Epithelial cell of proximal tubule (primary cell): Measurements from ENCODE around the gene CAPZB. TPM values are rescaled to one million over a fixed set of nuclear protein-coding genes. Genes with fewer than 3 reads are reported as not detected.
A peak's percentile ranks its signal among the peaks of the same experiment; 100 is the strongest.

Experiments
- DNase-seq: peaks from one replicate; pipeline ENCODE4 v3.0.0-alpha.2; 2011; ENCODE audit warnings: low read depth
- H3K4me3 ChIP-seq: 2 replicates; pipeline ENCODE4 v1.5.1; 2011; ENCODE audit warnings: low read depth, mild to moderate bottlenecking, low read length
- total RNA-seq: library from RNA; depleted of rRNA; stranded (reverse); fragments of >200 nt; gene quantifications from 2 replicates; pipeline ENCODE4 v1.2.3, GENCODE V29; 2015
- TF ChIP-seq, protein P1 (sequence below): conservative IDR thresholded peaks from 2 replicates; pipeline ENCODE4 v1.5.1; 2012; ENCODE audit warnings: low read depth, mild to moderate bottlenecking, low read length

CAPZB gene
- total RNA-seq, 1 donor from 2014 or later = 74.9 TPM

DNA sequence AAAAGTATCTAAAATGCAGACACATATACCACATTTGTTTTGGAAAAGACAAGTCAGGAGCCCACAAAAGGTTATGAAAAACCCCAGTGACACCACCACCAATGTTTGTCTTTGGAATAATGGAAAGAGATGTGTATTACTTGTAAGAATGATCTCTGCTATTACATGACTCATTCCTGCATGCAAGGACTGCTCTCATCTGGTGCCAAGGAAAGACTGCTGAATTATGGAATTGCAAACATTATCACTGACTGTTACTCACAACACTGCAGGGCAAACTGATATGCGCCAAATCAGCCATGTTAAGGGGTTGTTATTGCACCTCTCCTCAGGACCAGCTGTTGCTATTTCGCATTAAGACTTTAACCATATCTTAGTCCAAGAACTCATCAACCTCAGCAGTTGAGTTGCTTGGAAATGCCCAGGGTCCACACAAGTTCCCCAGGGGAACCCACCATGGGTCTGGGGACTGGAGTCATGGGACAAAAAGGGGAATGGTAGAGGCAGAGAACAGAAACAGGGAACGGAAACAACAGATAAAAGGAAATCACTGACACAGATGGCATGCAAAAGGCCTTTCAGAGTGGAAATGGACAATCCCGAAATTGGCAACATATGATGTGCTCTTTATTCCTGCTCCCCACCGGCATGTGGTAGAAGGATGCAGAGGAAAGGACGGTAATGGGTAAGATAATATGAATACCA lies 34.4 kb downstream of the CAPZB start:
- no peak overlapping the region for H3K4me3 ChIP-seq
- TF ChIP-seq, protein P1, sequence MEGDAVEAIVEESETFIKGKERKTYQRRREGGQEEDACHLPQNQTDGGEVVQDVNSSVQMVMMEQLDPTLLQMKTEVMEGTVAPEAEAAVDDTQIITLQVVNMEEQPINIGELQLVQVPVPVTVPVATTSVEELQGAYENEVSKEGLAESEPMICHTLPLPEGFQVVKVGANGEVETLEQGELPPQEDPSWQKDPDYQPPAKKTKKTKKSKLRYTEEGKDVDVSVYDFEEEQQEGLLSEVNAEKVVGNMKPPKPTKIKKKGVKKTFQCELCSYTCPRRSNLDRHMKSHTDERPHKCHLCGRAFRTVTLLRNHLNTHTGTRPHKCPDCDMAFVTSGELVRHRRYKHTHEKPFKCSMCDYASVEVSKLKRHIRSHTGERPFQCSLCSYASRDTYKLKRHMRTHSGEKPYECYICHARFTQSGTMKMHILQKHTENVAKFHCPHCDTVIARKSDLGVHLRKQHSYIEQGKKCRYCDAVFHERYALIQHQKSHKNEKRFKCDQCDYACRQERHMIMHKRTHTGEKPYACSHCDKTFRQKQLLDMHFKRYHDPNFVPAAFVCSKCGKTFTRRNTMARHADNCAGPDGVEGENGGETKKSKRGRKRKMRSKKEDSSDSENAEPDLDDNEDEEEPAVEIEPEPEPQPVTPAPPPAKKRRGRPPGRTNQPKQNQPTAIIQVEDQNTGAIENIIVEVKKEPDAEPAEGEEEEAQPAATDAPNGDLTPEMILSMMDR = no peak
- DNase-seq = no peak

DNA sequence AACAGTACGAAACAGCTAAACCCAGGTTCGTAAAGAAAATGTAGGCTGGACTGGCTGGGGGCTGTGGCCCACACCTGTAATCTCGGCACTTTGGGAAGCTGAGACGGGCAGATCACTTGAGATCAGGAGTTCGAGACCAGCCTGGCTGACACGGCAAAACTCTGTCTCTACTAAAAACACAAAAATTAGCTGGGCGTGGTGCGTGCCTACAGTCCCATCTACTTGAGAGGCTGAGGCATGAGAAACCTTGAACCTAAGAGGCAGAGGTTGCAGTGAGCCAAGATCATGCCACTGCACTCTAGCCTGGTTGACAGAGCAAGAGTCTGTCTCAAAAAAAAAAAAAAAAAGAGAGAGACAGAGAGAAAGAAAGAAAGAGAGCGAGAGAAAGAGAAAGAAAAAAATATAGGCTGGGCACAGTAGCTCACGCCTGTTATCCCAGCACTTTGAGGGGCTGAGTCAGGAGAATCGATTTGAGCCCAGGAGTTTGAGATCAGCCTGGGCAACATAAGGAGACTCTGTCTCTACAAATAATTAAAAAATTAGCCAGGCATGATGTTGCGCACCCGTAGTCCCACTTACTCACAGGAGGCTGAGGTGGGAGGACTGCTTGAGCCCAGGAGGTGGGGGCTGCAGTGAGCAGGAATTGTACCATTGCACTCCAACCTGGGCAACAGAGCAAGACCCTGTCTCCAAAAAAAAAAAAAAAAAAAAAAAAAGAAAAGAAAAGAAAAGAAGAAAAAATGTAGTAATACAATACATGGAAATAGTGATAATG lies 35.7 kb downstream of the CAPZB start:
- no peak overlapping the region for H3K4me3 ChIP-seq
- DNase-seq = no peak
- TF ChIP-seq, protein P1 = no peak

DNA sequence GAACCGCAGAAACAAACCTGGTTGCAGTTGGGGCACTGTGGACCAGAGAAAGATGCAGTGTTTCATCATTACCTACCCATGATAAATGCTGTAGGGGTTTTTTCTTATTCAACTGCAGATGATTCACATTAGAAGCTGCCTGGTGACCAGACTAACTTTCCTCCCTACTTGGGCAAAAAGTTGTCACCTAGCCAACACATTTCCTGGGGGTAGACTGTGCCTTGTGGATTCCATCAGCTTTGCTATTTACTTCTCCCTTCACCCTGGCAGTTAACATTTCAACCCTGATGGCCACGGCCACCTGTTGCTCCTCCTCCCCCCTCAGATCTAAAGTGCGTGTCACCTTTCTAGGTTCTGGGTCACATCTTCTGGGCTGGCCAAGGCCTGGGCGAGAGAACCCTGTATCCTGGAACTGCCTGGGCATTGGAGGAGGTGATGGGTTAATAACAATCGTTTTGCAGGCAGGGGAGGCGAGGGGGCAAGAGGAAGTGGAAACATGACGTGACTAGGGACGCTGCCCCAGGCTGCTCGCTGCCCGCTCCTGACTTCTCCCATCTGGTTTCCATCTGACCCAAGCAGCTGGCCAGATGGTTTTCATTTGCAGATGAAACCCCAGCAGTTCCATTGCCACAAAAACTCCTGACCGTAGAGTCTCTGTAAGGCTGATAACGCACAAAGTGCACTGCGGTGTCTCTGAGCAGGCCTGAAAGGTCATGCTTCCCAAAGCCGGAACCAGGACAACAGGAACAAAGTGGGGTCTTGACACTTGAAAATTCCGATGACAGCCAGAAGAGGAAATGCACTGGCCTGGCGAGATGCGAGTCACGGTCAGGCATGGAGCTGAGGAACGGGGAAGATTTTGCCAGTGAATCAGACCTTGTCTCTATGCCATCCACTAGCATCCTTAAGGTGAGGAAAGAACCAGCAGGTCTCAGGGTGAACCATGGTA lies 36.6 kb downstream of the CAPZB start:
- DNase-seq = peak; percentile 85
- TF ChIP-seq, protein P1 = no peak
- H3K4me3 ChIP-seq = no peak overlapping the region

- TF ChIP-seq, protein P1 = no peak
- H3K4me3 ChIP-seq = no peak overlapping the region
- DNase-seq = no peak
These were observed 37.8 kb downstream of the CAPZB start for GRCh38 chr1:19447550-19447949.

DNA sequence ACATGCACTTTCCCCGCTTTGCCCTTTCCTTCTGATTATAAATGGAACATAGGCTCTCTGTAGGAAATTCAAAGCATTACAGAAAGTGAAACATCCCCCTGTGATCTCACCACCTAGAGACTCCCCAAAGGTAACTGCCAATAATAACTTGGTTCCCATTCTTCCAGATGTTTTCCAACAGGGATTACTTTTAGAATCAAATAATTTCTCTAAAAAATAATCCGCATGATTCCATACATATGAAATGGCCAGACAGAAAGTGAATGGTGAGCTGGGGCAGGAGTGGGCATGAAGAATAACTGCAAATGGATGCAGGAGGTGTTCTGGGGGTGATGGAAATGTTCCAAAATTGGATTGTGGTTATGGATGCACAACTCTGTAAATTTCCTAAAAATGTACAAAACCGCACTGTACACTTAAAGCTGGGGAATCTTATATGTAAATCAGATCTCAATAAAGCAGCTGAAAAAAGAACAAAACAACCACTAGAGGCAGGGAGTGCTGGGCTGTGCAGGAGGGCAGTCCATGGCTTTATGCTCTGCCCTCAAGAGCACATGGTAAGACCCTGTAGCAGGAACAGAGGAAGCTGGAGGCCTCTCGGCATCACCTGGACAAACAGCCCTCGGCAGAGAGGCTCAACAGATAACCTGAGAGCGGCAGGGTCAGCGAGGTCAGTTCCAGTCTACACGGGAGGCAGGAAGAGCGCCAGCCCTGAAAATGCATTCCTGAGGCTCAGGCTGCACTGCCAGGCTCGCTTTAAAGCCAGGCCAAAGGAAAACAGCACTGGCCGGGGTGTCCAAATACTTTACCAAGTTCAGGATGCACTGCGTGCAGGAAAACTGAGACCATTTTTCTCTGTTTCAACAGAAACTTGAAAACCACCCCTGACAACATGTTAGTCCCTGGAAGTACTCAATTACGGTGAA lies 39.7 kb downstream of the CAPZB start:
- no peak overlapping the region for H3K4me3 ChIP-seq
- TF ChIP-seq, protein P1 = peak; percentile 44
- no peak for DNase-seq

DNA sequence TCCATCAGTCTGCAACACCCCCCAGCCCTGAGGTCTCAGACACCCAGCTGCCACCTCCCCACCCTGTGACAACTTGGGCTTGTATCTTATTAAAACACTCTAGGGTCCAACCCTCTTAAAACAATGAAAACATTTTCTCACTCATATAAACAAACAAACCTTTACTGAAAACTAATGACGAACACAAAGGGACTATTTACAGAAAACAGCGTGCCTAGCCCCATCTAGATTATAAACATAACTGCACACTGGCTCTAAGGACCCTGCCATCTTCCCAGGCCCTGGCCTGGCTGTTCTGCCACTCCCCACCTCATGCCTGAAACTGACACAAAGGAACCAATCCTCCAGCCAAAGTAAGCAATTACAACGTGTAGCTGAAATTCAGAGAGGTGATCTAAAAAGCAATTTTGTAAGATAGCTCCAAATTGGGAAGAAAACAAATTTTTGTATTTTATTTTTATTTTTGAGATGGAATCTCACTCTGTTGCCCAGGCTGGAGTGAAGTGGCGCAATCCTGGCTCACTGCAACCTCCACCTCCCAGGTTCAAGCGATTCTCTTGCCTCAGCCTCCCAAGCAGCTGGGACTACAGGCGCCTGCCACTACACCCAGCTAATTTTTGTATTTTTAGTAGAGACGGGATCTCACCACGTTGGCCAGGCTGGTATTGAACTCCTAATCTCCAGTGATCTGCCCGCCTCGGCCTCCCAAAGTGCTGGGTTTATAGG lies 40.9 kb downstream of the CAPZB start:
- DNase-seq = no peak
- TF ChIP-seq, protein P1 = no peak
- no peak overlapping the region for H3K4me3 ChIP-seq
